OCI-LY7 (cell line): ENCODE data around the gene GPRASP2.

Experiments
- EZH2phosphoT487 ChIP-seq: fragments of 200-600 bp; sonication (generic); IDR thresholded peaks from 2 replicates; pipeline ENCODE4 v1.6.1; 2018; ENCODE audit warnings: low read depth, borderline replicate concordance, mild to moderate bottlenecking, mixed run types, antibody characterized with exemption, low read length, moderate library complexity, mixed read lengths
- TF ChIP-seq, protein P1 (sequence below): fragments of 200-600 bp; sonication (generic); conservative IDR thresholded peaks from 2 replicates; pipeline ENCODE4 v1.5.1; 2014; ENCODE audit warnings: mild to moderate bottlenecking, antibody characterized with exemption, low read length, moderate library complexity, mixed read lengths

GRCh38 chrX:102669526-102669925 lies 42.7 kb upstream of the GPRASP2 start:
- TF ChIP-seq, protein P1, sequence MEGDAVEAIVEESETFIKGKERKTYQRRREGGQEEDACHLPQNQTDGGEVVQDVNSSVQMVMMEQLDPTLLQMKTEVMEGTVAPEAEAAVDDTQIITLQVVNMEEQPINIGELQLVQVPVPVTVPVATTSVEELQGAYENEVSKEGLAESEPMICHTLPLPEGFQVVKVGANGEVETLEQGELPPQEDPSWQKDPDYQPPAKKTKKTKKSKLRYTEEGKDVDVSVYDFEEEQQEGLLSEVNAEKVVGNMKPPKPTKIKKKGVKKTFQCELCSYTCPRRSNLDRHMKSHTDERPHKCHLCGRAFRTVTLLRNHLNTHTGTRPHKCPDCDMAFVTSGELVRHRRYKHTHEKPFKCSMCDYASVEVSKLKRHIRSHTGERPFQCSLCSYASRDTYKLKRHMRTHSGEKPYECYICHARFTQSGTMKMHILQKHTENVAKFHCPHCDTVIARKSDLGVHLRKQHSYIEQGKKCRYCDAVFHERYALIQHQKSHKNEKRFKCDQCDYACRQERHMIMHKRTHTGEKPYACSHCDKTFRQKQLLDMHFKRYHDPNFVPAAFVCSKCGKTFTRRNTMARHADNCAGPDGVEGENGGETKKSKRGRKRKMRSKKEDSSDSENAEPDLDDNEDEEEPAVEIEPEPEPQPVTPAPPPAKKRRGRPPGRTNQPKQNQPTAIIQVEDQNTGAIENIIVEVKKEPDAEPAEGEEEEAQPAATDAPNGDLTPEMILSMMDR: no peak
- TF ChIP-seq EZH2phosphoT487: no peak
